ENCODE measurements around the gene SGCD. TPM values are rescaled to one million over a fixed set of nuclear protein-coding genes. Genes with fewer than 3 reads are reported as not detected.
A peak's percentile ranks its signal among the peaks of the same experiment; 100 is the strongest.

The SGCD gene
- total RNA-seq, 4 donors from 2014 or later, result 16.7 to 38.6 (median 27.7) TPM

- Histone ChIP-seq H3K27me3 (no peaks in the 10 kb centered on the region), H3K4me3 (no peak overlapping the region), H3K36me3 (no peaks in the 10 kb centered on the region), H3K9me3 (no peaks in the 10 kb centered on the region), H3K27ac (replicated peaks in 1 of 4) (no peak overlapping the region), H3K4me1 (no peaks in the 10 kb centered on the region)
- TF ChIP-seq POLR2AphosphoS5 (IDR thresholded peaks at IDR 0.05) (no peak), POLR2A (IDR thresholded peaks at IDR 0.05; ENCODE audit: low read depth) (no peak), CTCF (IDR thresholded peaks at IDR 0.05) (no peak), EP300 (IDR thresholded peaks at IDR 0.05) (no peak)
- intact Hi-C loops (cut with DNase I), result no loop called here
- no peak for DNase-seq (ENCODE audit: extremely low spot score)
These were observed 342.5 kb downstream of the SGCD start for GRCh38 chr5:156669416-156669815.

DNA sequence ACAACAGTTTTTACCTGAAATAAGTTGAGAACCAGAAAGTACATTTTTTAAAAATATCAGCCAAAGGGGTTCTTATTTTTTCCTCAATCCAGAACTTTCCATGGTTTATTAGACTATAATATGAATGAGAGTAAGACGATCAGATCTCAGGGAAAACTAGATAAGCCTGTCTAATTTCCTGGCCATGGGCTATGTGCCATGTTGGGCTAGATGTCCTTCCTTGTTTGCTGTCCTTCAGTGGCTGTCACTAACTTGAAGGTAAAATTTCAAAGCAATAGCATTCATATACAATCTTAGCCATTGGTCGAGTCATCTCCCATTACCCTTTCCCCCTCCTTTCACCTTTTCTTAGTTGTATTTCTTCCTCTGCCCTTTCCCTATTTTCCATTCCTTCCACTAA is 343.7 kb downstream of the SGCD start:
- no peaks in the 10 kb centered on the region for H3K9me3 ChIP-seq
- 70% methylated on average over 2 of the region's 2 CpGs for WGBS
- no peaks in the 10 kb centered on the region for H3K27me3 ChIP-seq
- no peaks in the 10 kb centered on the region for H3K36me3 ChIP-seq
- intact Hi-C loops (cut with DNase I), result no loop called here
- H3K27ac ChIP-seq (replicated peaks in 1 of 4), result no peak overlapping the region
- DNase-seq (ENCODE audit: extremely low spot score), result no peak
- TF ChIP-seq POLR2A (IDR thresholded peaks at IDR 0.05; ENCODE audit: low read depth) (no peak), CTCF (IDR thresholded peaks at IDR 0.05) (no peak), POLR2AphosphoS5 (IDR thresholded peaks at IDR 0.05) (no peak), EP300 (IDR thresholded peaks at IDR 0.05) (no peak)
- peaks cover 3 to 9% (median 6%) of the 10 kb centered on the region in 4 donors for H3K4me1 ChIP-seq
- no peak overlapping the region for H3K4me3 ChIP-seq

DNA sequence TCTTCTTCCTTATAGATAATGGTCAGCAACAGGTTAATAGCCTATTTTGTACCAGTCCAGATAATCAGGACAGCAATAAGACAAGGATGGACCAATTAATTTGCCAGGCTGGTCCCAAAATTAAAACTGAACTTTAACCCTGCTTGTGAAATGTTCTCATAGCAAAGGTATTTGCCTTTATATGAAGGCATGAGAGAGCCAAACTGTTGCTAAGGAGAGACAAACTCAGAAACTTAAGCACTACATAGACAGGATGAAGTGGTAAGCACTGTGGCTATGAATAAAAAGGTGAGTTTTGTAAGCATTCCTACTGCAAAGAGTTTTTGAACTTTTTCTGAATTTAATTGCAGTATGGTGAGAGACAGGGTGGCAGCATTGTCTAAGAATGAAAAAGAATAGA is 348.4 kb downstream of the SGCD start:
- Histone ChIP-seq H3K4me1 (peaks cover 15 to 37% (median 25%) of the 10 kb centered on the region in 4 donors), H3K9me3 (no peaks in the 10 kb centered on the region), H3K27me3 (no peaks in the 10 kb centered on the region), H3K36me3 (no peaks in the 10 kb centered on the region), H3K4me3 (no peak overlapping the region), H3K27ac (replicated peaks in 1 of 4) (peak overlapping the region; percentile 34 to 61 (median 53))
- TF ChIP-seq POLR2AphosphoS5 (IDR thresholded peaks at IDR 0.05) (peak in 1 of 2 donors; percentile 21), POLR2A (IDR thresholded peaks at IDR 0.05; ENCODE audit: low read depth) (no peak)
- no peak for DNase-seq (ENCODE audit: extremely low spot score)
- intact Hi-C loops (cut with DNase I), result no loop called here

- Histone ChIP-seq H3K9me3 (no peaks in the 10 kb centered on the region), H3K4me1 (peaks cover 15 to 54% (median 38%) of the 10 kb centered on the region in 4 donors), H3K36me3 (no peaks in the 10 kb centered on the region), H3K27me3 (no peaks in the 10 kb centered on the region), H3K4me3 (no peak overlapping the region), H3K27ac (replicated peaks in 1 of 4) (peak overlapping the region in 3 of 4 donors; percentile 20 to 61 (median 46))
- TF ChIP-seq CTCF (IDR thresholded peaks at IDR 0.05), result no peak
- TF ChIP-seq POLR2AphosphoS5 (IDR thresholded peaks at IDR 0.05), result no peak
- no peak for TF ChIP-seq EP300 (IDR thresholded peaks at IDR 0.05)
- no peak for TF ChIP-seq POLR2A (IDR thresholded peaks at IDR 0.05; ENCODE audit: low read depth)
- 62% methylated on average over 1 of the region's 1 CpG for WGBS
- no peak for DNase-seq (ENCODE audit: extremely low spot score)
- intact Hi-C loops (cut with DNase I), result no loop called here
These were observed 351.0 kb downstream of the SGCD start for GRCh38 chr5:156677963-156678362.

GRCh38 chr5:156678484-156678883 is 351.5 kb downstream of the SGCD start:
- WGBS, result 53% methylated on average over 3 of the region's 3 CpGs
- Histone ChIP-seq H3K9me3 (no peaks in the 10 kb centered on the region), H3K4me1 (peaks cover 15 to 54% (median 38%) of the 10 kb centered on the region in 4 donors), H3K27me3 (no peaks in the 10 kb centered on the region), H3K36me3 (no peaks in the 10 kb centered on the region), H3K27ac (replicated peaks in 1 of 4) (peak overlapping the region in 2 of 4 donors; percentile 46 to 61), H3K4me3 (no peak overlapping the region)
- TF ChIP-seq POLR2A (IDR thresholded peaks at IDR 0.05; ENCODE audit: low read depth) (no peak), EP300 (IDR thresholded peaks at IDR 0.05) (no peak)
- no peak for DNase-seq (ENCODE audit: extremely low spot score)
- intact Hi-C loops (cut with DNase I), result no loop called here

DNA sequence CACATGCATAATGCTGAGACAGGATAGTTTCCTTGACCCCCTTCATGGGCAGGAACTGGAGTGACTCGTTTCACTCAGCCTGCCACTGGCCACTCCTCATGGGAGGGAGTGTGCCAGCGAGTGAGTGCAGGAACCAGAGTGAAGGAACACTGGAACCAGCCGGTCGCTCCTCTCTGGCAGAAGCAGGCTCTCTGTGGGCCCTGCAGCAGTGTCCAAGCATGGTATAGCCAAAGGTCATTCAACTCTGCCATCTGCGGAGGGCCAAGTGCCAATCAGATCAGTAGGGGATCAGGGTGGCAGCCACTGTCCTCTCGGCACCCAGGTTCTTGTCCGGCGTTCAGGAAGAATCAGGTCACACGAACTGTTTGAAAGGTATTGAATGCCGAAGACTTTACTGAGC is 353.9 kb downstream of the SGCD start:
- intact Hi-C loops (cut with DNase I), result no loop called here
- TF ChIP-seq CTCF (IDR thresholded peaks at IDR 0.05) (no peak), POLR2A (IDR thresholded peaks at IDR 0.05; ENCODE audit: low read depth) (no peak)
- Histone ChIP-seq H3K36me3 (no peaks in the 10 kb centered on the region), H3K9me3 (no peaks in the 10 kb centered on the region), H3K27me3 (no peaks in the 10 kb centered on the region), H3K4me1 (peaks cover 11 to 53% (median 39%) of the 10 kb centered on the region in 4 donors), H3K27ac (replicated peaks in 1 of 4) (no peak overlapping the region), H3K4me3 (no peak overlapping the region)
- 81% methylated on average over 7 of the region's 10 CpGs for WGBS
- DNase-seq (ENCODE audit: extremely low spot score), result no peak
